Subcutaneous adipose tissue (tissue), 4 donors: ENCODE data around the gene AP3D1. TPM values are rescaled to one million over a fixed set of nuclear protein-coding genes. Genes with fewer than 3 reads are reported as not detected.

Source experiments
- total RNA-seq, 4 donors: library from RNA; depleted of rRNA; stranded (reverse); fragments of >200 nt; gene quantifications; one replicate each; pipeline ENCODE4 v1.1.0, GENCODE V29; 2016
- TF ChIP-seq, protein P1 (sequence below): fragments of 450-650 bp; IDR thresholded peaks from one replicate; pipeline ENCODE4 v1.5.1; 2016; ENCODE audit warnings: low read depth, mild to moderate bottlenecking, control low read depth, antibody characterized with exemption, moderate library complexity

AP3D1 gene
- total RNA-seq, 4 donors from 2014 or later = 46.6 to 94.0 (median 57.5) TPM

DNA sequence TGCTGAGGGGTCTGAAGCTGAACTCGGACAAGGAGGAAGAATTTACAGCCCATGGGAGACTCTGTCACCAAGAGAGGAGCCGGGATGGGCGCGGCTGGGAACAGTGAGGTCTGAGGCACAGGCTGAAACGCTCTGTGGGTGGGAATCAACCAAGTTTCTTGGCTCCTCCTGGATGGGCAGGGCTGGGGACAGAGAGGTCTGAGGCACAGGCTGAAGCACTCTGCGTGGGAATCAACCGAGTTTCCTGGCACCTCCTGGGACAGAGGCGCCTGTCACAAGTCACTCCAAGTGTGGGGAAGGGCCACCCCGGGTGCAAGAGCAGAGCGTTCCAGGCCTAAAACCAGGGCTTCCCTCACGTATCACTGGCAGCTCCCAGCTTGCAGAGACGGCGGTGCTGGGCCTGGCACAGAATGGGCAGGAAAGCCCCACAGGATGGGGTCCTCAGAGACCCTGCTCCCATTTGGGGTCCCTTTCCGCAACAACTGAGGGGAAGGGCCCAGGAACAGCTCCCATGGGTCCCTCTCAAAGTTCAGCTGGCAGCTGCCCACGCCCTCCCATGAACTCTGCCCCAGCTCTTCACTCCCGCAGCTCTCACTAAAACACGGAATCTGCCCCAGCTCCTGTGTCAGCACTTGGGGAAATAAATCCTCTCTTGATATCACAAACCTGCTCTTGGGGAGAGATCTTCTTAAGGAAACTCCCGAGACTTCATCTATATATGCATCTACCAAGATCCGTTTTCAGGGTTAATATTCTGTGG lies 18.5 kb downstream of the AP3D1 start:
- TF ChIP-seq, protein P1, sequence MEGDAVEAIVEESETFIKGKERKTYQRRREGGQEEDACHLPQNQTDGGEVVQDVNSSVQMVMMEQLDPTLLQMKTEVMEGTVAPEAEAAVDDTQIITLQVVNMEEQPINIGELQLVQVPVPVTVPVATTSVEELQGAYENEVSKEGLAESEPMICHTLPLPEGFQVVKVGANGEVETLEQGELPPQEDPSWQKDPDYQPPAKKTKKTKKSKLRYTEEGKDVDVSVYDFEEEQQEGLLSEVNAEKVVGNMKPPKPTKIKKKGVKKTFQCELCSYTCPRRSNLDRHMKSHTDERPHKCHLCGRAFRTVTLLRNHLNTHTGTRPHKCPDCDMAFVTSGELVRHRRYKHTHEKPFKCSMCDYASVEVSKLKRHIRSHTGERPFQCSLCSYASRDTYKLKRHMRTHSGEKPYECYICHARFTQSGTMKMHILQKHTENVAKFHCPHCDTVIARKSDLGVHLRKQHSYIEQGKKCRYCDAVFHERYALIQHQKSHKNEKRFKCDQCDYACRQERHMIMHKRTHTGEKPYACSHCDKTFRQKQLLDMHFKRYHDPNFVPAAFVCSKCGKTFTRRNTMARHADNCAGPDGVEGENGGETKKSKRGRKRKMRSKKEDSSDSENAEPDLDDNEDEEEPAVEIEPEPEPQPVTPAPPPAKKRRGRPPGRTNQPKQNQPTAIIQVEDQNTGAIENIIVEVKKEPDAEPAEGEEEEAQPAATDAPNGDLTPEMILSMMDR = no peak

DNA sequence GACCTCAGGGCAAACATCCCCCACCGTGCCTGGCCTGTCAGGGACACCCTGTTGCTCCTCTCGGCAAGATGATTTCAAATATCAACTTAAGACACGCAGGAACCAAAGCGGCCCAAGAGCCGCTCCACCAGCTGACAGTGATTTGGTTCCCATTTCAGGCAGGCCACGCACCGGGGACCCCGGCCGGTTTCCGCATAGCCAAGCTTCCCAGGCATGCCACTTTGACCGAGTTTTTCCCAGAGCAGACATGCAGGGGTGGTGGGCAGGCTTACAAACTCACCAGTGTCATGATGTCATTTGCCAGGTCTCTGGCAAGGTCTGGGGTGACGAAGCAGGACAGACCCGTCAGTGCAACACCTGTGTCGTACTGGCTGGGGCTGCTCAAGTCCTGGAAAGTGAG lies 19.2 kb downstream of the AP3D1 start:
- TF ChIP-seq, protein P1 = no peak

DNA sequence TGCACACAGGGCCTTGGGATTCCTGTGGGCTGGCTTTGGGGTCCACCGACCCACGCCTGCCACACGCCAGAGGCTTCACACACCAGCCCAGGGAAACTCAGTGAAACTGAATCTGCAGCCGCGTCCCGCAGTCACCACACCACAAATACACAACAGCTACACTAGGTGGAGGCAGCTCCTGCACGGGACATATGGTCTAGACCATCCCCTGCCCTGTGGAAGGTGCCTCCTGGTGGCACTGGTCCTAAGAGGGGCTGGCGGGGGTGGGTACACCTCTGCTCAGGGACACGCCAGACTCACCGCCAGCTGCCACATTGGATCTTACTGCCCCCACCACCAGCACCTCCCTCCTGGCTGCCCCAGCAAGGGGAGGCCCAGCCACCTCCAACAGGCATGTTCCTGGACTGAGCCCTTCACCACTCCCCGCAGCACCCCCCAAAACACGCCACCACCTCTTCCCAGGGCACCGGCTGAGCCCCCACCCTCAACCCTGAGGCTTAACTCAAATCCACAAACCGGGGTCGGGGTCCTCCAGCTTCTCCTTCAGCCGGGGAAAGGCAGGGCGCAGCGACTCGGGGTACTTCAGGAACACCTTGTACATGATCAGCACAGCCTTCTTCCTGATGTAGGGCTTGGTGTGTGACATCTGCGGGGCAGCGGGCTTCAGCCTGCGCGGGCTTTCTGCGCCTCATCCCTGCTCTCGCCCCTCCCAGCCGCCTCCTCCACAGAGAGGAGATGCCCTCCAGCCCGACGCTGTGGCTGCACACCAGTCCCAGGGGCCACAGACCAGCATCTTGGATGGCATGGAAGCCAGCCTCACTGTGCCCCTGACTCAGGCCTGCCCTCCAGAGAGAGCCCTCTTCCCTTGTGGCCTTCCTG lies 21.2 kb downstream of the AP3D1 start:
- TF ChIP-seq, protein P1 = no peak

DNA sequence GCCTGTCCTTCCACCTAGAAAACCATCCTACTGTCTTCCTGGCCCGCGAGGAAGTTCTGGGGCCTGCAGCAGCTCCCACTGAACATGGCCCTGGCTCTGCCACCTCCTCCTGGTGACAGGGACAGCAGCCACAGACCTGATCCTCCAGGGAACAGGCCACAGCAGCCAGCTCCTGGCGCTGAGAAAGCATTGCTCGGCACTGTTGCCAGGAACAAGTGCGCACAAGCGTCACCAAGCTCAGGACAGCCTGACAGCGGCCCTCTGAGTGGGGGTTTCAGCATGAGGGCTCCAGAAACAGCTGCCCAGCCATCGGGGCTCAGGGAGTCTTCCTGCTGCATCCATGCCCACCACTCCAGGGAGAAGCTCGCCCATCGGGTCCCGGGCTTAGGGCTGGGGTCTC lies 21.9 kb downstream of the AP3D1 start:
- TF ChIP-seq, protein P1 = no peak

DNA sequence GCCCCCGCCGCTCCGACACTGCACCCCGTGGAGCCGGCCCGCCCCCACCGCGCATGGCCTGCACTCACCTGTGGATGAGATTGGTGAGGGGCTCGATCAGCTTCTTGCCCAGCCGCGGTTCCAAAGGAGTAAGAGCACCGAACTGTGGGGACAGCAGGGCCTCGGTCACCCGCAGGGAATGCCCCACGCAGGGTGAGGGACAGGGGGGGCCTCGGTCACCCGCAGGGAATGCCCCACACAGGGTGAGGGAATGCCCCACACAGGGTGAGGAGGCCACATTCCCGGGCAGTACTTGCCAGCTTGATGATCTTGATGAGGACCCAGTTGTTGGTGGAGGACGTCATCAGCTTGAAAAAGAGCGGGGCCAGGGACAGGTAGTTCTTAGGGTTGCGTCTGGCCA lies 22.3 kb downstream of the AP3D1 start:
- TF ChIP-seq, protein P1 = no peak

DNA sequence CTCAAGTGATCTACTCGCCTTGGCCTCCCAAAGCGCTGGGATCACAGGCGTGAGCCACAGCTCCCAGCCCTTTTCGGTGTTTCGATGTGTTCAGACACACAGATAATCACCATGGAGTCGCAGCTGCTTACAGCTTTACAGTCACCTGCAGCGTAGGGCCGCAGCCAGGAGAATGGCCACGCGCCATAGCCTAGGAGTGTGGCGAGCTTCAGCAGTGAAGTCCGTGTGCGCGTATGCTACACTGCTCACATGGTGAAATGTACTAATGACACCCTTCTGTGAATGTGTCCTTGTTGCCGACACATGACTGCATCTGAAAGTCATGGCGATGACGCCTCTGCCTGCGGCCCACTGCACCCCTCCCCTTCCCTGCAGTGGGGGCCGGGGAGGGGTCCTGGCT lies 23.6 kb downstream of the AP3D1 start:
- TF ChIP-seq, protein P1 = no peak

DNA sequence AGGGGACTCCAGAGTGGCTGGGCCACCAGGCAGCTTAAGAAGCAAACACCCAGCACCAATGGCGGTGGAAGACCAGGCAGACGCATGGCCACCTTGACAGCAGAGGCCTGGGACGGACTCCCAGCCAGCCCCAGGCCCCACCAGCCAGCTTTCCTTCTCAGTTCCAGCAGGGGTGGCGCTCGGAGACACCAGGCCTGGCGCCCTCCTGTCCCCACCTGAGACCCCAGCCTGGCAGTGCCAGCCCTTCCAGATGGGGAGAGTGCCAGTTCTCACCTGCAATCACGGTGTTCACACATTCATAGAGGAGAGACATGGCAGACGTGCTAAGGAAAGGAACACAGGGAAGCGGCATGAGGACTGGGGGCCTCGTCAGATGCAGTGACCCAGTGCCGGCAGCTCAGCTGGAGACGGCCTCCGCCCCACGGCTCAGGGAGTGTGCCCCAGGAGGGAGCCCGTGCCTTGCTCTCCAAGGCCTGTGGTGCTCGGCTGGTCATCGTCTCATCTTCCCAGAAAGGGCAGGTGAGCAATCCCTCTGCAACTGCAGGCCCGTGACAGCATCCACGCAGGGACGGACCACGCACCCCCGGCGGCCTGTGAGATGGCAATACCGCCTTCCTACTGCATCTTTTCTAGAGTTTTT lies 24.4 kb downstream of the AP3D1 start:
- TF ChIP-seq, protein P1 = no peak
